Measurements from ENCODE around the gene TNFRSF14.

DNA sequence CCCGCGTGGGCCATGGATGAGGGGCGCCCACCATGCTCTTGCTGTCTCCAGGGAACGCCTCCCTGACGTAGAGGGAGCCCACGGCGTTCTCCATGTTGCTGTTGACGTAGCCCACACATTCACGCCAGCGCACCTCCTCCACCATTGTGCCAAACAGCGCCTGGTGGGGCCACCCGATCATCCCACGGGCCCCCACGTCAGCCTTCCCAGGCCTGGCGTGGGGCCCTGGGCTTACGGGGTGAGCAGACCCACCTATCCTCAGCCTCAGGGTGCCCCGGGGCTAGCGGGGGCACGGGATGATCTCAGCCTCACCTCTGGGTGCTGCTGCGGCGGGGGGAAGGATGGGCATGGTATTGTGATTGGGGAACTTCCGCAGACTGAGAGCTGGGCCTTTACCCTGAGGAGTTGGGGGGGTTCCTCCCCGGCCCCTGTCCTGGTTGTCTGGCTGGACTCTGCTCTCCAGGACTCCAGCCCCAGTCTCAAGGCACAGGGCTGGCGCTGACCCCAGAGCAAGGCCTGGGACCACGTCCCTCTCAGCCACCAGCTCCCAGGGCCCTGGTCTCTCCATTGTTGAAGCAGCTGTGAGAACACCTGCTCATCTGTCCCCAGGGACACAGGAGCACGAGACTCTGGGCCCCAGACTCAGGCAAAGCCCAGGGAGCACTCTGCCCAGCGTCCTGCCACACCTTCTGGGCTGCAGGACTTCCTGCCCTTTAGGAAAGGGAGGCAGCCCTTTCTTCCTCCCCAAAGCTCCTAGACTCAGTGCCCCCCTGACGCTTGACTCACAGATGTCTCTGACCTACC, 40.6 kb downstream of the TNFRSF14 start:
- no peak for TF ChIP-seq POLR2A (IDR thresholded peaks at IDR 0.05)
- TF ChIP-seq, protein P1, sequence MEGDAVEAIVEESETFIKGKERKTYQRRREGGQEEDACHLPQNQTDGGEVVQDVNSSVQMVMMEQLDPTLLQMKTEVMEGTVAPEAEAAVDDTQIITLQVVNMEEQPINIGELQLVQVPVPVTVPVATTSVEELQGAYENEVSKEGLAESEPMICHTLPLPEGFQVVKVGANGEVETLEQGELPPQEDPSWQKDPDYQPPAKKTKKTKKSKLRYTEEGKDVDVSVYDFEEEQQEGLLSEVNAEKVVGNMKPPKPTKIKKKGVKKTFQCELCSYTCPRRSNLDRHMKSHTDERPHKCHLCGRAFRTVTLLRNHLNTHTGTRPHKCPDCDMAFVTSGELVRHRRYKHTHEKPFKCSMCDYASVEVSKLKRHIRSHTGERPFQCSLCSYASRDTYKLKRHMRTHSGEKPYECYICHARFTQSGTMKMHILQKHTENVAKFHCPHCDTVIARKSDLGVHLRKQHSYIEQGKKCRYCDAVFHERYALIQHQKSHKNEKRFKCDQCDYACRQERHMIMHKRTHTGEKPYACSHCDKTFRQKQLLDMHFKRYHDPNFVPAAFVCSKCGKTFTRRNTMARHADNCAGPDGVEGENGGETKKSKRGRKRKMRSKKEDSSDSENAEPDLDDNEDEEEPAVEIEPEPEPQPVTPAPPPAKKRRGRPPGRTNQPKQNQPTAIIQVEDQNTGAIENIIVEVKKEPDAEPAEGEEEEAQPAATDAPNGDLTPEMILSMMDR (IDR thresholded peaks at IDR 0.05 in 4 of 5, conservative IDR thresholded peaks at IDR 0.05 in 1 of 5): no peak
